Activated T-cell treated with anti-CD3 and anti-CD28 coated beads, Interleukin-2, amount 50 U/mL, for 24 hours (primary cell): ENCODE data around the gene CREB5.

Experiments used
- DNase-seq: peaks from one replicate; pipeline ENCODE4 v3.0.0-alpha.2; 2020
- H3K27ac Mint-ChIP-seq: 2 replicates; pipeline ENCODE4 v1.8.0; 2020; ENCODE audit warnings: mild to moderate bottlenecking, mixed read lengths
- H3K27me3 Mint-ChIP-seq: 2 replicates; pipeline ENCODE4 v1.8.0; 2020; ENCODE audit warnings: mixed read lengths
- H3K36me3 Mint-ChIP-seq: 2 replicates; pipeline ENCODE4 v1.8.0; 2020; ENCODE audit warnings: low read depth, mixed read lengths
- H3K4me1 Mint-ChIP-seq: 2 replicates; pipeline ENCODE4 v1.8.0; 2020; ENCODE audit warnings: low read depth, mixed read lengths
- H3K4me3 Mint-ChIP-seq: 2 replicates; pipeline ENCODE4 v1.8.0; 2020; ENCODE audit warnings: mild to moderate bottlenecking, moderate library complexity, mixed read lengths
- H3K9me3 Mint-ChIP-seq: 2 replicates; pipeline ENCODE4 v1.8.0; 2020; ENCODE audit warnings: mixed read lengths

CREB5 gene

GRCh38 chr7:28488061-28488791 is 75.9 kb downstream of the CREB5 start:
- no peaks in the 10 kb centered on the region for H3K4me1 Mint-ChIP-seq
- peaks cover 7% of the 10 kb centered on the region for H3K27me3 Mint-ChIP-seq
- no peaks in the 10 kb centered on the region for H3K36me3 Mint-ChIP-seq
- H3K4me3 Mint-ChIP-seq, result no peak overlapping the region
- no peak overlapping the region for H3K27ac Mint-ChIP-seq
- H3K9me3 Mint-ChIP-seq, result no peaks in the 10 kb centered on the region
- no peak for DNase-seq

GRCh38 chr7:28490831-28491230 is 78.5 kb downstream of the CREB5 start:
- Mint-ChIP-seq H3K36me3 (no peaks in the 10 kb centered on the region), H3K27ac (no peak overlapping the region), H3K4me1 (no peaks in the 10 kb centered on the region), H3K4me3 (no peak overlapping the region), H3K9me3 (no peaks in the 10 kb centered on the region), H3K27me3 (peaks cover 10% of the 10 kb centered on the region)
- no peak for DNase-seq

DNA sequence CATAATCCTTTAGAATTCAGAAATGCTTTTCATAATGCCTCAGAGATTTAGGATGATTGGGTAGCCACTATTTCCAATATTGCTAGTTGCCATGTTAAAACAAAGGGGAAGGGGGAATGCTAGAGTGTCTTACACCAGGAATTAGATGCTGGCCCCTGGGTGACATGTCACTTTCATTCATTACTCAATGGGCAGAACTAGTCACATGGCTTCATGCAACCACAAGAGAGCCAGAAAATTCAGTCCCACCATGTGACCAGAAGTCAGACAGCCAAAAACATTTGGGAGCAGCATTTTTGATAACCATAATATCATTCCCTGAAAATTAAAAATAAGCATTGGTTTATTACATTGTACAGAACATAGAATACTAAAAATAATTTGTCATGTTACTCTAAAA is 81.2 kb downstream of the CREB5 start:
- no peak for DNase-seq
- H3K27me3 Mint-ChIP-seq, result peaks cover 10% of the 10 kb centered on the region
- H3K9me3 Mint-ChIP-seq, result no peaks in the 10 kb centered on the region
- no peak overlapping the region for H3K27ac Mint-ChIP-seq
- H3K36me3 Mint-ChIP-seq, result no peaks in the 10 kb centered on the region
- H3K4me1 Mint-ChIP-seq, result no peaks in the 10 kb centered on the region
- H3K4me3 Mint-ChIP-seq, result no peak overlapping the region

GRCh38 chr7:28497009-28497408 is 84.7 kb downstream of the CREB5 start:
- no peak for DNase-seq
- H3K4me1 Mint-ChIP-seq, result no peaks in the 10 kb centered on the region
- no peaks in the 10 kb centered on the region for H3K36me3 Mint-ChIP-seq
- no peaks in the 10 kb centered on the region for H3K9me3 Mint-ChIP-seq
- no peak overlapping the region for H3K27ac Mint-ChIP-seq
- H3K4me3 Mint-ChIP-seq, result no peak overlapping the region
- H3K27me3 Mint-ChIP-seq, result peaks cover 13% of the 10 kb centered on the region

DNA sequence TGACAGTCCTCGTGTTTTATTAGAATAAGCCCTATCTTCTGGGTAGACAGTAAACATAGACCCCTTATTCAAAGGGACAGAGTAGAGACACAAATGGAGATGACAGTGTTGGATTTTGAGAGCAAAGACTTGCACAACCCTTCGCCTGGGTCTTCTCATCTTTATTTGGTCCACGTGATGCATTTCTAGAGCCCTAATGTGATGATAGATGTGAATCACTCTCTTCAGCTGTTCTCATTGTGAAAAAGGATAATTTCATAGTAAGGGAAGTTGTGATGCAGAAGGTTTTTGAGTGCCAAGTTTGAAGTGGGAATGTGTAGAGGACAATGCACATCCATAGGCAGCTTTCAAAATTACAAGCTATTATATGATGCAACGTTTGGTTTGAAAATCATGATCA is 86.3 kb downstream of the CREB5 start:
- Mint-ChIP-seq H3K9me3 (no peaks in the 10 kb centered on the region), H3K4me1 (no peaks in the 10 kb centered on the region), H3K27me3 (peaks cover 19% of the 10 kb centered on the region), H3K4me3 (no peak overlapping the region), H3K27ac (no peak overlapping the region), H3K36me3 (no peaks in the 10 kb centered on the region)
- no peak for DNase-seq

DNA sequence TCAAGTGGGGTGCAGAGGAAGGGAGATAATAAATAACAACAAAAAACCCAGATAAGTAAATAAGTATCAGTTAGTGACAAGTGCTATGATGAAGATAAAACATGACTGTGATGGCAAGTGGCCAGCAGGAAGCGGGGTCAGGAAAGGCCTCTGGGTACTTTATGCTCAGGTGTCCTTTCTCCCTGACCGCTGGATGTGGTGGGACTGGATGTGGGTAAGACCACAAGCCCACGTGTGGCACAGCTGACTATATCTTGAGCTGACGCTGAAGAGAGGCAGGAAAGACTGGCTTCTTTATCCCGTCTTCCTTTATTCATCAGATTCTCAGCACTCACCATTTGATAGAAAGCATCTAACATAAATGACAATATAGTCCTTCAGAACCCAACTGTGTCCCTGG is 87.8 kb downstream of the CREB5 start:
- no peaks in the 10 kb centered on the region for H3K4me1 Mint-ChIP-seq
- no peak overlapping the region for H3K4me3 Mint-ChIP-seq
- H3K36me3 Mint-ChIP-seq, result no peaks in the 10 kb centered on the region
- no peaks in the 10 kb centered on the region for H3K9me3 Mint-ChIP-seq
- no peak overlapping the region for H3K27ac Mint-ChIP-seq
- peaks cover 16% of the 10 kb centered on the region for H3K27me3 Mint-ChIP-seq
- DNase-seq, result no peak

GRCh38 chr7:28502408-28502807 is 90.1 kb downstream of the CREB5 start:
- H3K27ac Mint-ChIP-seq, result no peak overlapping the region
- H3K27me3 Mint-ChIP-seq, result peaks cover 16% of the 10 kb centered on the region
- H3K9me3 Mint-ChIP-seq, result no peaks in the 10 kb centered on the region
- no peak for DNase-seq
- no peaks in the 10 kb centered on the region for H3K36me3 Mint-ChIP-seq
- no peaks in the 10 kb centered on the region for H3K4me1 Mint-ChIP-seq
- no peak overlapping the region for H3K4me3 Mint-ChIP-seq

- Mint-ChIP-seq H3K4me3 (no peak overlapping the region), H3K36me3 (no peaks in the 10 kb centered on the region), H3K27ac (no peak overlapping the region), H3K27me3 (peaks cover 20% of the 10 kb centered on the region), H3K9me3 (no peaks in the 10 kb centered on the region), H3K4me1 (no peaks in the 10 kb centered on the region)
- no peak for DNase-seq
Observed at GRCh38 chr7:28503396-28503795, 91.1 kb downstream of the CREB5 start.

DNA sequence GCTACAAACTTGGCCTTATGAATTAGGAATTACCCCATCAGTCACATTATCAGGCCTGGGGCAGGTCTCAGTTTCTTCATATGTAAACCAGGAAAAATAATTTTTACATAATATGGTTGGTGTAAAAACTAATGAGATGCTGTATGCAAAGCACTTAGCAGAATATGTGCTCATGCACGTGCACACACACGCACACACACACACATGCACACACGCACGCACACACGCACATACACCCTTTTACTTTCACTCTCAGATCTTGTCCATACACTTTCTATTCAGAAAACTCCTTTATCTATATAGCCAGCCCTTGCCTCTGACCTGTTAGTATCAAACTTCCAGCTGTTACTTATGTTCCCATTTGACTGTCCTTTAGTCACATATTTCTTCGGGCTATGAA is 92.7 kb downstream of the CREB5 start:
- H3K9me3 Mint-ChIP-seq, result no peaks in the 10 kb centered on the region
- H3K27me3 Mint-ChIP-seq, result peaks cover 14% of the 10 kb centered on the region
- H3K36me3 Mint-ChIP-seq, result no peaks in the 10 kb centered on the region
- no peak for DNase-seq
- no peak overlapping the region for H3K4me3 Mint-ChIP-seq
- H3K4me1 Mint-ChIP-seq, result peaks cover 3% of the 10 kb centered on the region
- H3K27ac Mint-ChIP-seq, result no peak overlapping the region

DNA sequence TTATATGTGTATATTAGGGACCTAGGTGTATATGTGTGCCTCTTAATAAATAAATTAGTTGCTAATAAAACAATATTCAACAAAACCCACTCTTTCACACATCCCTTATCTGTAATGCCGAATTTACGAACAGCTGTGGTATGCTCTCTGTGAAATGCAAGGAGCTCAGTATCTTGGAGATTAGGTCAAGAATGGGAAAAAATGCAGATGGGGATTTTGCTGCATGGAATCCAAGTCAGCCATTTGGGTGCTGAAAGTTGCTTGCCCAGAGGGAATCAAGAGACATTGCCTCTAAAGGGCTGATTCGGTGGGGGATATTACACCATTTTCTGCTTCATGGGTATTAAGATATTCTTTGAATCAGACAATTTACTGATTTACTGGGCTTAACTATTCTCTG is 93.5 kb downstream of the CREB5 start:
- no peak overlapping the region for H3K27ac Mint-ChIP-seq
- no peaks in the 10 kb centered on the region for H3K36me3 Mint-ChIP-seq
- peaks cover 19% of the 10 kb centered on the region for H3K27me3 Mint-ChIP-seq
- H3K9me3 Mint-ChIP-seq, result no peaks in the 10 kb centered on the region
- H3K4me1 Mint-ChIP-seq, result peaks cover 3% of the 10 kb centered on the region
- no peak overlapping the region for H3K4me3 Mint-ChIP-seq
- no peak for DNase-seq

DNA sequence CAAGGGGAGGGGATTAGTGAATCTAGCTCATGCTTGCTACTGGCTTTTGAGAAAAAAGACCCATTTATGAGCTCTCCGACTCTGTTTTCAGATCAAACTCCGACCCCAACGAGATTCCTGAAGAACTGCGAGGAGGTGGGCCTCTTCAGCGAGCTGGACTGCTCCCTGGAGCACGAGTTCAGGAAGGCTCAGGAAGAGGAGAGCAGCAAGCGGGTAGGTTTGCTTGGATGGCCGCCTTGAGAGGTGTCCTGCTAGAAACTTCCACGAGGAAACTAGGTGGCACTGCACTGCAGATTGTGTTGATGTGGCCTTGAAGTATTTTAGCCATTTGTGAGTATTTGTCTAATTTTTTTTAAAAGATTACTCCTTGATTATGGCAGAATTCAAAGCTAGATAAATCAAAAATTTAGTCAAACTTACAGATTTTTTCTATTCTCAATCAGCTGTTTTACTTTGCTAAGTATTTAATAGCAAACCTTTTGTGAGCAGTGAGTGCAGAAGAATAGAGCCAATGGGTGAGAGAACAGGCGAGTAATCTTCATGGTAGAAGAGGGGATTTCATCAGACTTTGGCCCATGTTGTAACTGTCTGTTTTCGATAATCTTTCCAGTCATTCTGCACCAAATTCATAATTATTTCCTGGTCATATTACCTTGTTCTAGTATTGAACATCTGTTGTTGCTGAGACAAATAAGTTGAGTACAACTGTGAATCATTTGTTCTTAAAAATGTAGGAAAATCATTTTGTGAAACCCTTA is 95.4 kb downstream of the CREB5 start:
- peaks cover 3% of the 10 kb centered on the region for H3K4me1 Mint-ChIP-seq
- peaks cover 19% of the 10 kb centered on the region for H3K27me3 Mint-ChIP-seq
- DNase-seq, result no peak
- no peaks in the 10 kb centered on the region for H3K9me3 Mint-ChIP-seq
- no peak overlapping the region for H3K27ac Mint-ChIP-seq
- no peaks in the 10 kb centered on the region for H3K36me3 Mint-ChIP-seq
- no peak overlapping the region for H3K4me3 Mint-ChIP-seq

DNA sequence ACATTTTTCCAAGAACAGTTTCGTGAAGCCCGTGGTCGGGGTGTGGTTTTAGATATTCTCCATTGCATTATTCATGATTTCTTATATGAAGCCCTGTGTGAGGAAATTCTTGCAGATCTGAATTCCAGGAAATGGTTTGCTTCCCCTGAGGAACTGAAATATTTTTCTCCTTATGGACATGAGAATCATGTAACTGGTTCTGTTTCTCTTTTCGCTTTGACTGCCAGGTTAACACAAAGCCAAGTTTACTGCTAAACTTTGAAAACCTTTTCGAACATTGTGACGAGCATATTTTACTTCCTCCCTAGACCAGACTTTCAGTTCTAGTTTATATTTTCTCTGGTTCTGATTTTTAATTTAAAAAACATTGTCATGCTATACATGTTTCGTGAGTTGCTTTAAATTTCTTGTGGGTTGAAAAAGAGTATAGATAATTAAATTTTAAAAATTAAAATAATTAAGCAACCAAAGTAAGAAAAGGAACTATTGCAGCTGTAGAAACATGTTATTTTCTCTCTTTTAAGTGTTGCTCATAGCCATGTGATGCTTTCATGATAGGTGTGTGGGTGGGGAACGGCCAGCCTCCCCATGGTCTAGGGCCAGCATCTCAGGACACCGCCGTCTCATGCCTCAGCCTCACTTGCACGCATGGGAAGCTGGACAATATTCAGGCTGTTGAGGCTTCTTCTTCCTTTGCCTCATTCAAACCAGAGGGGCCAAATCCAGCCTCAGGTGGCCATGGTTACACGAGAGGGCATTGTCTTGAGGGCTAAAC is 97.1 kb downstream of the CREB5 start:
- DNase-seq, result no peak
- no peaks in the 10 kb centered on the region for H3K36me3 Mint-ChIP-seq
- no peak overlapping the region for H3K4me3 Mint-ChIP-seq
- peaks cover 3% of the 10 kb centered on the region for H3K4me1 Mint-ChIP-seq
- H3K27ac Mint-ChIP-seq, result no peak overlapping the region
- H3K27me3 Mint-ChIP-seq, result peaks cover 13% of the 10 kb centered on the region
- no peaks in the 10 kb centered on the region for H3K9me3 Mint-ChIP-seq

- DNase-seq, result no peak
- no peaks in the 10 kb centered on the region for H3K9me3 Mint-ChIP-seq
- H3K27me3 Mint-ChIP-seq, result peaks cover 13% of the 10 kb centered on the region
- no peak overlapping the region for H3K4me3 Mint-ChIP-seq
- H3K27ac Mint-ChIP-seq, result no peak overlapping the region
- H3K4me1 Mint-ChIP-seq, result peaks cover 3% of the 10 kb centered on the region
- no peaks in the 10 kb centered on the region for H3K36me3 Mint-ChIP-seq
Observed at GRCh38 chr7:28510026-28510369, 97.7 kb downstream of the CREB5 start.

DNA sequence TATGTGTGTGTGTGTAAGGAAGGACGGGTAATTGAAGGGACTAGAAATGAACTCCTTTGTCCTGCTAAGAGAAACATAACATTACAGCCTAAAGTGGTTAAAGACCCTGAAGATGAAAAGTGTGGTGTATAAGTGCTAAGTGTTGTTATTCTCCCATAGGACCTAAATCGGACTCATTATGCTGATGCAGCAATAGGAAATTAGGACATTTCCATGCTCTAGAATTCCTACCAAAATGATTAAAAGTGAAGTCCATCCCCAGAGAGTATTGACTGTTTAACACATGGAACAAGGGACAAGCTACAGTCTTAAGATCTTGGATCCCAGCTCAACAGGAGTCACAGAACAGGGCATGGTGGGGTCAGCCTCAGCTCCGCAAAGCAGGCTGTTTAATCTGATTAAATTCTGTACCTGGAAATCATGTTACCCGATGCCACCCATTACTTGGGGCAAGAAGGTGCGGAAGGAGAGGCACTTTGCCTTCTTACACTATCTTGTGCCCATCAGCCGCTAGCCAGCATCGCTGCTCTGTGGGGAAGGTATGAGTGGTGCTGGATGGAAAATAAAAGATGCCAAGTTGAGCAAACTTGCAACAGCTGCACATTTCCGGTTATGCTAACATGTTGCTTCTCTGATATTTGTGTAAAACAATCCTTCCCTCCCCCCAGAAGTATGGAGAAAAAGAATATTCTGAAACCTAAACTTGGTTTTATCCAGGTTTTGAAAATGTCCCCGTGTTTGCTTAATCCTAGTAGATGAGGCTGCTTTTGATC is 100.5 kb downstream of the CREB5 start:
- Mint-ChIP-seq H3K4me1 (peaks cover 3% of the 10 kb centered on the region), H3K36me3 (no peaks in the 10 kb centered on the region), H3K9me3 (no peaks in the 10 kb centered on the region), H3K4me3 (no peak overlapping the region), H3K27me3 (peaks cover 13% of the 10 kb centered on the region), H3K27ac (no peak overlapping the region)
- no peak for DNase-seq
